Mesothelial cell of epicardium (in vitro differentiated cells): Measurements from ENCODE around the gene RIBC2. TPM values are rescaled to one million over a fixed set of nuclear protein-coding genes. Genes with fewer than 3 reads are reported as not detected.
A peak's percentile ranks its signal among the peaks of the same experiment; 100 is the strongest.

Source experiments
- DNase-seq, 2 experiments: peaks; one replicate each; pipeline ENCODE4 v3.0.0; 2021; ENCODE audit warnings: low spot score in 2 of 2; ENCODE audit not compliant: unreplicated experiment in 2 of 2
- H3K27ac Mint-ChIP-seq: 2 replicates; pipeline ENCODE4 v1.8.0; 2021; ENCODE audit warnings: mixed read lengths
- H3K27me3 Mint-ChIP-seq: 2 replicates; pipeline ENCODE4 v1.8.0; 2021; ENCODE audit warnings: low read depth, mixed read lengths
- H3K36me3 Mint-ChIP-seq: 2 replicates; pipeline ENCODE4 v1.8.0; 2021; ENCODE audit warnings: mixed read lengths
- H3K4me1 Mint-ChIP-seq: 2 replicates; pipeline ENCODE4 v1.8.0; 2021; ENCODE audit warnings: mixed read lengths
- H3K4me3 Mint-ChIP-seq: 2 replicates; pipeline ENCODE4 v1.8.0; 2021; ENCODE audit warnings: mild to moderate bottlenecking, moderate library complexity, mixed read lengths
- H3K9me3 Mint-ChIP-seq: 2 replicates; pipeline ENCODE4 v1.8.0; 2021; ENCODE audit warnings: mixed read lengths
- total RNA-seq: library from RNA; stranded (reverse); gene quantifications from 3 replicates; pipeline ENCODE4 v1.2.1, GENCODE V29; 2021
- TF ChIP-seq, protein P1 (sequence below): fragments of 200-600 bp; sonication (generic); IDR thresholded peaks from one replicate; pipeline ENCODE4 v1.5.0; 2021; ENCODE audit warnings: antibody characterized with exemption; ENCODE audit not compliant: unreplicated experiment

RIBC2 gene
- total RNA-seq, 1 donor from 2014 or later, result 2.5 TPM

- Mint-ChIP-seq H3K36me3 (no peaks in the 10 kb centered on the region), H3K4me1 (peaks cover 50% of the 10 kb centered on the region), H3K9me3 (no peaks in the 10 kb centered on the region), H3K4me3 (no peak overlapping the region), H3K27ac (peak overlapping the region; percentile 28), H3K27me3 (no peaks in the 10 kb centered on the region)
- TF ChIP-seq, protein P1, sequence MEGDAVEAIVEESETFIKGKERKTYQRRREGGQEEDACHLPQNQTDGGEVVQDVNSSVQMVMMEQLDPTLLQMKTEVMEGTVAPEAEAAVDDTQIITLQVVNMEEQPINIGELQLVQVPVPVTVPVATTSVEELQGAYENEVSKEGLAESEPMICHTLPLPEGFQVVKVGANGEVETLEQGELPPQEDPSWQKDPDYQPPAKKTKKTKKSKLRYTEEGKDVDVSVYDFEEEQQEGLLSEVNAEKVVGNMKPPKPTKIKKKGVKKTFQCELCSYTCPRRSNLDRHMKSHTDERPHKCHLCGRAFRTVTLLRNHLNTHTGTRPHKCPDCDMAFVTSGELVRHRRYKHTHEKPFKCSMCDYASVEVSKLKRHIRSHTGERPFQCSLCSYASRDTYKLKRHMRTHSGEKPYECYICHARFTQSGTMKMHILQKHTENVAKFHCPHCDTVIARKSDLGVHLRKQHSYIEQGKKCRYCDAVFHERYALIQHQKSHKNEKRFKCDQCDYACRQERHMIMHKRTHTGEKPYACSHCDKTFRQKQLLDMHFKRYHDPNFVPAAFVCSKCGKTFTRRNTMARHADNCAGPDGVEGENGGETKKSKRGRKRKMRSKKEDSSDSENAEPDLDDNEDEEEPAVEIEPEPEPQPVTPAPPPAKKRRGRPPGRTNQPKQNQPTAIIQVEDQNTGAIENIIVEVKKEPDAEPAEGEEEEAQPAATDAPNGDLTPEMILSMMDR, result no peak
- no peak for DNase-seq
Observed at GRCh38 chr22:45451972-45452371, 38.5 kb downstream of the RIBC2 start.

DNA sequence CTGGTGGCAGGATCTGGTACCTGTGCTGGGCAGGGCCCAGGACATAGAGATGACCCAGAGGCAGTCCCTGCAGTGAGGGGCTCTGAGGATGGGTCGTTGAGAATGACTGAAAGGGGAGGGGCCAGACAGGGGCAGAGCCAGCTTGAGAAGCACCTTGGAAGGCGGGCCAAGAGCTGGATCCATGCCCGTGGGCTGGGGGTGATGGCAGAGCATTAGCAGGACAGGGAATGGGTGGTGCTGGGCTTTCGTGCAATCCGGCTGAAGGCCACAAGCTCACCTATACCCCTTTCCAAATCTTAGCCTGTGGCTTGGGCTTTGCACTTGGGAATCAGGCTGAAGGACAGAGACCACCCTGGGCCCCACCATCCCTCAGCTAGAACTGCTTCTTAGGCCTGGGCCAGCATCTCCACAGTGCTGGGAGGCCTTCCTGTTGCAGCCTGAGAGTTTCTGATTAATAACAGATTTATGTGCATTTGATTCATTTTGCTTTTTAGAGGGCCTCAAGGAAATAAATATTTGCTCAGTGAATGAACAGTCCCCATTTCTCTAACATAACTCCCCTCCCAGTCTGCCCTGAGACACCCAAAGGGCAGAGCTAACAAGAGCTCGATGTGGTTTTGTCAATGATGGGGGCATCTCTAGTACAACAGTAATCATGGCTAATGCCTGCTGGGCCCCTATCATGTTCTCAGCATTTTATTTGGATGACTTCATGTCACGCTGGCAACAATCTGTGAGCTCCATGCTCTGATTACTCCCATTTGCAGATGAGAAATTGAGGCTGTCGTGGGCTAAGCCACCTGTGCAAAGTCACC lies 39.3 kb downstream of the RIBC2 start:
- Mint-ChIP-seq H3K4me1 (peaks cover 50% of the 10 kb centered on the region), H3K27ac (peak overlapping the region; percentile 33), H3K4me3 (no peak overlapping the region), H3K27me3 (no peaks in the 10 kb centered on the region), H3K9me3 (no peaks in the 10 kb centered on the region), H3K36me3 (no peaks in the 10 kb centered on the region)
- no peak for DNase-seq
- TF ChIP-seq, protein P1, result no peak

DNA sequence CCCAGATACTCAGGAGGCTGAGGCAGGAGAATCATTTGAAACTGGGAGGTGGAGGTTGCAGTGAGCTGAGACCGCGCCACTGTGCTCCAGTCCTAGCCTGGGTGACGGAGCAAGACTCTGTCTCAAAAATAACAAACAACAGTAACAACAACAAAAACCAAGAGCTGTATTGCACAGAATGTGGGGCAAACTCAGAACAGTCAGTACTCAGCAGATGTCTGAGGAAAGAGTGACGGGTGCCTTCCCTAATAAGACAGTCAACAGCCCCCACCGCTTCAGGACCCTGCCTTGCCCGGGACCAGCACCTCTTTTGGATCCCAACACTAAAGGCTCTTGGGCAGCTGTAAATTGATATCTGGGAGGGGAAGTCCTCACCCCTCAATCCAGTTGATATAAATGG lies 40.3 kb downstream of the RIBC2 start:
- Mint-ChIP-seq H3K27me3 (no peaks in the 10 kb centered on the region), H3K4me1 (peaks cover 50% of the 10 kb centered on the region), H3K9me3 (no peaks in the 10 kb centered on the region)

GRCh38 chr22:45454275-45454674 lies 40.8 kb downstream of the RIBC2 start:
- H3K4me3 Mint-ChIP-seq, result no peak overlapping the region
- no peaks in the 10 kb centered on the region for H3K9me3 Mint-ChIP-seq
- H3K4me1 Mint-ChIP-seq, result peaks cover 50% of the 10 kb centered on the region
- no peaks in the 10 kb centered on the region for H3K27me3 Mint-ChIP-seq
- no peaks in the 10 kb centered on the region for H3K36me3 Mint-ChIP-seq
- H3K27ac Mint-ChIP-seq, result no peak overlapping the region
- DNase-seq, result no peak
- TF ChIP-seq, protein P1, result no peak

More for the DNA sequence above, 40.3 kb downstream of the RIBC2 start:
- Mint-ChIP-seq H3K27ac (peak overlapping the region; percentile 34), H3K4me3 (no peak overlapping the region), H3K36me3 (no peaks in the 10 kb centered on the region)
- DNase-seq, result no peak
- TF ChIP-seq, protein P1, result no peak

GRCh38 chr22:45455212-45455611 lies 41.7 kb downstream of the RIBC2 start:
- Mint-ChIP-seq H3K27ac (peak overlapping the region; percentile 66), H3K9me3 (no peaks in the 10 kb centered on the region), H3K27me3 (no peaks in the 10 kb centered on the region), H3K4me3 (peak overlapping the region; percentile 7), H3K4me1 (peaks cover 50% of the 10 kb centered on the region), H3K36me3 (no peaks in the 10 kb centered on the region)
- TF ChIP-seq, protein P1, result no peak
- DNase-seq, result no peak
